GM19240 (cell line): ENCODE data around the gene PAX5.

Experiments used
- DNase-seq: peaks from one replicate; pipeline ENCODE4 v3.0.0; 2011; ENCODE audit warnings: low spot score; ENCODE audit not compliant: insufficient read length

The PAX5 gene

GRCh38 chr9:36935332-36935731, 98.7 kb downstream of the PAX5 start:
- no peak for DNase-seq

- no peak for DNase-seq
Measured at GRCh38 chr9:36934478-36935065, 99.5 kb downstream of the PAX5 start.

- no peak for DNase-seq
Measured at GRCh38 chr9:36933676-36934215, 100.3 kb downstream of the PAX5 start.

- no peak for DNase-seq
Measured at GRCh38 chr9:36932198-36932597, 101.9 kb downstream of the PAX5 start.

- no peak for DNase-seq
Measured at GRCh38 chr9:36930941-36931340, 103.1 kb downstream of the PAX5 start.

GRCh38 chr9:36929350-36929675, 104.8 kb downstream of the PAX5 start:
- no peak for DNase-seq

- no peak for DNase-seq
Measured at GRCh38 chr9:36928670-36929349, 105.3 kb downstream of the PAX5 start.

GRCh38 chr9:36928210-36928609, 105.9 kb downstream of the PAX5 start:
- no peak for DNase-seq

GRCh38 chr9:36924757-36925432, 109.2 kb downstream of the PAX5 start:
- DNase-seq: no peak

- DNase-seq: no peak
Measured at GRCh38 chr9:36924071-36924470, 110.0 kb downstream of the PAX5 start.

GRCh38 chr9:36923025-36923625, 110.9 kb downstream of the PAX5 start:
- DNase-seq: no peak

GRCh38 chr9:36922548-36922947, 111.5 kb downstream of the PAX5 start:
- no peak for DNase-seq

- DNase-seq: no peak
Measured at GRCh38 chr9:36914212-36914577, 119.9 kb downstream of the PAX5 start.

GRCh38 chr9:36913393-36914211, 120.5 kb downstream of the PAX5 start:
- DNase-seq: no peak

GRCh38 chr9:36912620-36913019, 121.4 kb downstream of the PAX5 start:
- DNase-seq: no peak

GRCh38 chr9:36911601-36912412, 122.3 kb downstream of the PAX5 start:
- DNase-seq: no peak

GRCh38 chr9:36911037-36911436, 123.0 kb downstream of the PAX5 start:
- no peak for DNase-seq

- no peak for DNase-seq
Measured at GRCh38 chr9:36906492-36906891, 127.6 kb downstream of the PAX5 start.

- DNase-seq: no peak
Measured at GRCh38 chr9:36905101-36906066, 128.7 kb downstream of the PAX5 start.
